Nephron progenitor cell (in vitro differentiated cells): Measurements from ENCODE around the gene PTPRR.

Experiments used
- DNase-seq: peaks from one replicate; pipeline ENCODE4 v3.0.0; 2021
- H3K27ac Mint-ChIP-seq: 2 replicates; pipeline ENCODE4 v1.8.0; 2021; ENCODE audit warnings: mild to moderate bottlenecking, moderate library complexity, mixed read lengths
- H3K27me3 Mint-ChIP-seq: 2 replicates; pipeline ENCODE4 v1.8.0; 2021; ENCODE audit warnings: mild to moderate bottlenecking, low read depth, mixed read lengths; ENCODE audit not compliant: poor library complexity
- H3K36me3 Mint-ChIP-seq: 2 replicates; pipeline ENCODE4 v1.8.0; 2021; ENCODE audit warnings: low read depth, mixed read lengths
- H3K4me1 Mint-ChIP-seq: 2 replicates; pipeline ENCODE4 v1.8.0; 2021; ENCODE audit warnings: mixed read lengths
- H3K4me3 Mint-ChIP-seq: 2 replicates; pipeline ENCODE4 v1.8.0; 2021; ENCODE audit warnings: mild to moderate bottlenecking, moderate library complexity, mixed read lengths
- H3K9me3 Mint-ChIP-seq: 2 replicates; pipeline ENCODE4 v1.8.0; 2021; ENCODE audit warnings: mild to moderate bottlenecking, moderate library complexity, mixed read lengths
- TF ChIP-seq, protein P1 (sequence below): fragments of 200-600 bp; sonication (generic); IDR thresholded peaks from 2 replicates; pipeline ENCODE4 v1.5.0; 2021; ENCODE audit warnings: antibody characterized with exemption

Gene PTPRR

GRCh38 chr12:70709022-70709421, 211.5 kb downstream of the PTPRR start:
- no peaks in the 10 kb centered on the region for H3K4me1 Mint-ChIP-seq
- no peak for DNase-seq
- no peaks in the 10 kb centered on the region for H3K36me3 Mint-ChIP-seq
- H3K4me3 Mint-ChIP-seq, result no peak overlapping the region
- H3K9me3 Mint-ChIP-seq, result no peaks in the 10 kb centered on the region
- no peaks in the 10 kb centered on the region for H3K27me3 Mint-ChIP-seq
- no peak overlapping the region for H3K27ac Mint-ChIP-seq
- TF ChIP-seq, protein P1, sequence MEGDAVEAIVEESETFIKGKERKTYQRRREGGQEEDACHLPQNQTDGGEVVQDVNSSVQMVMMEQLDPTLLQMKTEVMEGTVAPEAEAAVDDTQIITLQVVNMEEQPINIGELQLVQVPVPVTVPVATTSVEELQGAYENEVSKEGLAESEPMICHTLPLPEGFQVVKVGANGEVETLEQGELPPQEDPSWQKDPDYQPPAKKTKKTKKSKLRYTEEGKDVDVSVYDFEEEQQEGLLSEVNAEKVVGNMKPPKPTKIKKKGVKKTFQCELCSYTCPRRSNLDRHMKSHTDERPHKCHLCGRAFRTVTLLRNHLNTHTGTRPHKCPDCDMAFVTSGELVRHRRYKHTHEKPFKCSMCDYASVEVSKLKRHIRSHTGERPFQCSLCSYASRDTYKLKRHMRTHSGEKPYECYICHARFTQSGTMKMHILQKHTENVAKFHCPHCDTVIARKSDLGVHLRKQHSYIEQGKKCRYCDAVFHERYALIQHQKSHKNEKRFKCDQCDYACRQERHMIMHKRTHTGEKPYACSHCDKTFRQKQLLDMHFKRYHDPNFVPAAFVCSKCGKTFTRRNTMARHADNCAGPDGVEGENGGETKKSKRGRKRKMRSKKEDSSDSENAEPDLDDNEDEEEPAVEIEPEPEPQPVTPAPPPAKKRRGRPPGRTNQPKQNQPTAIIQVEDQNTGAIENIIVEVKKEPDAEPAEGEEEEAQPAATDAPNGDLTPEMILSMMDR, result no peak

DNA sequence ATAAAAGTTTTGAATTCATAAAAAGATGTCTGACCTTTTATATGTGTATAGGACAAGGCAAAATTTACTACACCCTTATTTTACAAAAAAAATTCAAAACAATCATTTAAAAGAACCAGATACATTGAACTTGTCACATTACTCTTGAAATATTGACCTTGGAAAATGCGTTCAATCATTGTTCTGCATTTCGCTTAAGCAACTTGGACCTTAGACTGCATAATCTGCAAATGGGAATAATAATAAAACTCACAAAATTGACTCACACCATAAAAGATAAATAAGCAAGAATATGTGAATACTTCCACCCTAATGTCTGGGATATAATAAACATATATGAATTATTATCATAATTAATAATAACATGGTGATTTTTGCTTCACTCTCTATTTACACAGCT, 213.9 kb downstream of the PTPRR start:
- DNase-seq, result no peak
- Mint-ChIP-seq H3K4me1 (no peaks in the 10 kb centered on the region), H3K27ac (no peak overlapping the region), H3K27me3 (no peaks in the 10 kb centered on the region), H3K4me3 (no peak overlapping the region), H3K36me3 (no peaks in the 10 kb centered on the region), H3K9me3 (no peaks in the 10 kb centered on the region)
- TF ChIP-seq, protein P1, result no peak

- no peak overlapping the region for H3K4me3 Mint-ChIP-seq
Observed at GRCh38 chr12:70698345-70698744, 222.2 kb downstream of the PTPRR start.

DNA sequence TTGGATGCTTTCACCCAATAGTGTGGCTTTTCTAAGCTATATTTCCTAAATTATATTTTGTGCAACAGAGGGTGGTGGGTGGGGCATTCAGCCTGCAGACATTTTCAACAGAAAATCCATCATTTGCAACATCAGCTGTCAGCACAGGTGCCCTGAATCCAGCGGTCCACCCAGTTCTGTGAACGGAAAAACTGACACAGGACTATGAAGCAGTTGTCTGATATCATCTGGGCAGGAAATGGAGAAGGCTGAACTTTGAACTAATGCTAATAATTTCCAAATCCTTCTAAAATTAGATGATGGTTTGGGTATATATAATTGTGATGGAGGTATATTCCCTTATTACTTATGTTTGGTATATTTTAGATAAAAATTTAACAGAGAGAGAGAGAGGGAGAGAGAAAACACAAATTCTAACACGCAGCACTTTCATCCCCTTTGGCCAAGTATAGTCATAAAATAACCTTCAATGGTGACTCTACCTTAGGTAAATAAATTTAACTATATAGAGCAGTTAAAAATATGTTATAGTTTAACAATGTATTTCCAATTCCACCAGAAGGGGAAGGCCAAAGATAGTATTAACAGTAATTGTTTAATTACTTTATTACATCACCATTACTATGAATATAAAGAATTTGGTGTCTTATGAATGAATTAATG, 225.0 kb downstream of the PTPRR start:
- Mint-ChIP-seq H3K4me1 (no peaks in the 10 kb centered on the region), H3K4me3 (no peak overlapping the region), H3K36me3 (no peaks in the 10 kb centered on the region), H3K9me3 (no peaks in the 10 kb centered on the region), H3K27me3 (peaks cover 2% of the 10 kb centered on the region), H3K27ac (no peak overlapping the region)
- TF ChIP-seq, protein P1, result no peak
- DNase-seq, result no peak

More at GRCh38 chr12:70698345-70698744, 222.2 kb downstream of the PTPRR start:
- DNase-seq, result no peak
- no peaks in the 10 kb centered on the region for H3K36me3 Mint-ChIP-seq
- H3K27ac Mint-ChIP-seq, result no peak overlapping the region
- H3K27me3 Mint-ChIP-seq, result peaks cover 2% of the 10 kb centered on the region
- TF ChIP-seq, protein P1, result no peak
- H3K4me1 Mint-ChIP-seq, result no peaks in the 10 kb centered on the region
- H3K9me3 Mint-ChIP-seq, result no peaks in the 10 kb centered on the region

DNA sequence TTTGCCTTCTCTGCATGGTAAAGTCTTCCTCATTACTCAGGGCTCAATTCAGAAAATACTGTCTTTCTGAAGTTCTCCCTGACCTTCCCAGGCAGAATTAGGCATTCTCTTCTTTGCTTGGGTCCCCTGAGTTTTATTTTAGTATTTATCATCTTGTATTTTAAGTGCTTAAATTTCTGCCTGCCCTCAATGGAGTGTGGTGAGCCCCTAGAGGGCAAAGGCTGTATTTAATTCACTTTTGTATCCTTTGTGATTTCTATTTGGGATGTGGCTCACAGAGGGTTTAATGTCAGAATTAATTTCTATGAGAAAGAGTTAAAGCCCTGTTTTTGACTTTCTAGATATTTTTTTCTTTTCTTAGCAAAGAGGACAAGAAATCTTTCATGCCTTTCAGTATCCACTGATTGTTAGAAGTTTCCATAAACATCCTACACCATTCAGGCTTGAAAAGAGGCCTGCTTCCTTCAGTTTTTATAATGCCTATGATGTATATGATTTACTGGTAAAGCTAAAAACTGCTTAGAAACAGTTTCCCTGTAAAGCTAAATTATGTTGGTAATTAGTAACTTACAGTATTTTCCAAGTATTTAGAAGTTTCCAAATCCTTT, 227.8 kb downstream of the PTPRR start:
- Mint-ChIP-seq H3K4me3 (no peak overlapping the region), H3K4me1 (no peaks in the 10 kb centered on the region)
- no peak for DNase-seq

More for the DNA sequence above, 227.8 kb downstream of the PTPRR start:
- no peaks in the 10 kb centered on the region for H3K36me3 Mint-ChIP-seq
- H3K9me3 Mint-ChIP-seq, result no peaks in the 10 kb centered on the region
- H3K27me3 Mint-ChIP-seq, result peaks cover 6% of the 10 kb centered on the region
- TF ChIP-seq, protein P1, result peak; percentile 21
- no peak overlapping the region for H3K27ac Mint-ChIP-seq
